HepG2 (cell line): ENCODE measurements around the gene RPL23. TPM values are rescaled to one million over a fixed set of nuclear protein-coding genes. Genes with fewer than 3 reads are reported as not detected.

Source experiments
- HDAC2 ChIP-seq: sonication (generic); formaldehyde crosslinking; IDR thresholded peaks from 2 replicates; pipeline ENCODE4 v1.4.0; 2020; ENCODE audit warnings: missing genetic modification reagents
- HNF1A ChIP-seq, 2 experiments: sonication (generic) in 1 of 2; formaldehyde crosslinking in 1 of 2; IDR thresholded peaks; 2 replicates each; pipeline versions ENCODE4 v1.4.0 to v1.6.1; 2016 to 2020; ENCODE audit warnings: borderline replicate concordance in 1 of 2, low read depth in 1 of 2, mild to moderate bottlenecking in 1 of 2, missing genetic modification reagents in 1 of 2
- IKZF5 ChIP-seq: IDR thresholded peaks from 2 replicates; pipeline ENCODE4 v1.6.1; 2018; ENCODE audit warnings: missing genetic modification reagents, mild to moderate bottlenecking, missing compliant biosample characterization
- KLF12 ChIP-seq: sonication (generic); formaldehyde crosslinking; IDR thresholded peaks from 2 replicates; pipeline ENCODE4 v1.4.0; 2020; ENCODE audit warnings: missing genetic modification reagents, borderline replicate concordance
- MED1 ChIP-seq: sonication (generic); formaldehyde crosslinking; IDR thresholded peaks from 2 replicates; pipeline ENCODE4 v1.4.0; 2020; ENCODE audit warnings: missing genetic modification reagents
- SMYD3 ChIP-seq: sonication (generic); formaldehyde crosslinking; IDR thresholded peaks from 2 replicates; pipeline ENCODE4 v1.8.1; 2023; ENCODE audit warnings: mild to moderate bottlenecking, missing genetic modification reagents
- SP5 ChIP-seq: IDR thresholded peaks from 2 replicates; pipeline ENCODE4 v1.6.1; 2016; ENCODE audit warnings: low read depth, borderline replicate concordance
- ZBTB14 ChIP-seq: sonication (generic); formaldehyde crosslinking; IDR thresholded peaks from 2 replicates; pipeline ENCODE4 v1.4.0; 2020; ENCODE audit warnings: missing genetic modification reagents
- ZNF142 ChIP-seq: sonication (generic); formaldehyde crosslinking; IDR thresholded peaks from 2 replicates; pipeline ENCODE4 v1.4.0; 2020; ENCODE audit warnings: missing genetic modification reagents
- ZNF24 ChIP-seq: fragments of 450-650 bp; IDR thresholded peaks from 2 replicates; pipeline ENCODE4 v1.6.1; 2017; ENCODE audit warnings: antibody characterized with exemption, mild to moderate bottlenecking
- ZNF30 ChIP-seq: sonication (generic); formaldehyde crosslinking; IDR thresholded peaks from 2 replicates; pipeline ENCODE4 v1.5.0; 2020; ENCODE audit warnings: mild to moderate bottlenecking, missing genetic modification reagents
- ZNF362 ChIP-seq: sonication (generic); formaldehyde crosslinking; IDR thresholded peaks from 2 replicates; pipeline ENCODE4 v1.4.0; 2020; ENCODE audit warnings: missing genetic modification reagents, mild to moderate bottlenecking, borderline replicate concordance
- ZNF678 ChIP-seq: sonication (generic); formaldehyde crosslinking; IDR thresholded peaks from 2 replicates; pipeline ENCODE4 v1.4.0; 2020; ENCODE audit warnings: mild to moderate bottlenecking, missing genetic modification reagents
- polyA plus RNA-seq, 8 experiments: library from polyadenylated mRNA; depleted of rRNA in 3 of 8; stranded (reverse) in 7 of 8; unstranded in 1 of 8; fragments of >200 nt; fragmentation: Illumina TruSeq in 4 of 8; extraction: Trizol in 4 of 8; gene quantifications; 2 replicates each; pipeline versions ENCODE4 v1.2.1 to v1.2.3, GENCODE V29; 2011 to 2016; ENCODE audit warnings: low read depth in 4 of 8, missing spikeins in 1 of 8, mixed read lengths in 1 of 8; ENCODE audit not compliant: insufficient read depth in 1 of 8
- total RNA-seq, 5 experiments: library from RNA; depleted of rRNA; stranded (reverse); fragments of >200 nt; fragmentation: Illumina TruSeq; extraction: Trizol; gene quantifications; 2 replicates each; pipeline ENCODE4 v1.2.3, GENCODE V29; 2016; ENCODE audit warnings: low read depth in 1 of 5

RPL23 gene
- total and polyA plus RNA-seq, 2 of the 13 experiments (the other 11 are each of a cell fraction or from before 2014, with no cell fraction given), result 2,790 to 4,860 TPM

GRCh38 chr17:38867179-38867967 lies 13.9 kb upstream of the RPL23 start (continued):
- peak; percentile 52; the same call in 1 of the 2 replicates for TF ChIP-seq HNF1A (IDR thresholded peaks at IDR 0.05; ENCODE audit: low read depth)
- TF ChIP-seq HNF1A (CRISPR knock-in tag; IDR thresholded peaks at IDR 0.05; ENCODE audit: borderline replicate concordance), result no peak
- TF ChIP-seq ZBTB14, result peak; percentile 62; the same call in 1 of the 2 replicates
- TF ChIP-seq ZNF362 (CRISPR knock-in tag), result peak; percentile 42; the same call in 1 of the 2 replicates
- no peak; the same call in 1 of the 2 replicates for TF ChIP-seq ZNF678 (CRISPR knock-in tag)
- 0 out of 2 replicates have a peak, but pooled peaks have one; percentile 46 for TF ChIP-seq ZNF142 (CRISPR knock-in tag)
- TF ChIP-seq ZNF24, result peak; percentile 99
- TF ChIP-seq ZNF30 (CRISPR knock-in tag), result 0 out of 2 replicates have a peak, but pooled peaks have one; percentile 42
- peak; percentile 66 for TF ChIP-seq IKZF5 (CRISPR knock-in tag)
- peak; percentile 73; the same call in 1 of the 2 replicates for TF ChIP-seq KLF12 (CRISPR knock-in tag)
- 0 out of 2 replicates have a peak, but pooled peaks have one; percentile 35 for TF ChIP-seq SMYD3 (CRISPR knock-in tag)
- TF ChIP-seq MED1, result peak; percentile 74
- TF ChIP-seq SP5 (CRISPR knock-in tag), result 0 out of 2 replicates have a peak, but pooled peaks have one; percentile 22
- TF ChIP-seq HDAC2, result peak; percentile 49; the same call in 1 of the 2 replicates
